ENCODE measurements around the gene MARCO. TPM values are rescaled to one million over a fixed set of nuclear protein-coding genes. Genes with fewer than 3 reads are reported as not detected.

Gene MARCO
- total RNA-seq, 1 donor from 2014 or later = 5.6 TPM

DNA sequence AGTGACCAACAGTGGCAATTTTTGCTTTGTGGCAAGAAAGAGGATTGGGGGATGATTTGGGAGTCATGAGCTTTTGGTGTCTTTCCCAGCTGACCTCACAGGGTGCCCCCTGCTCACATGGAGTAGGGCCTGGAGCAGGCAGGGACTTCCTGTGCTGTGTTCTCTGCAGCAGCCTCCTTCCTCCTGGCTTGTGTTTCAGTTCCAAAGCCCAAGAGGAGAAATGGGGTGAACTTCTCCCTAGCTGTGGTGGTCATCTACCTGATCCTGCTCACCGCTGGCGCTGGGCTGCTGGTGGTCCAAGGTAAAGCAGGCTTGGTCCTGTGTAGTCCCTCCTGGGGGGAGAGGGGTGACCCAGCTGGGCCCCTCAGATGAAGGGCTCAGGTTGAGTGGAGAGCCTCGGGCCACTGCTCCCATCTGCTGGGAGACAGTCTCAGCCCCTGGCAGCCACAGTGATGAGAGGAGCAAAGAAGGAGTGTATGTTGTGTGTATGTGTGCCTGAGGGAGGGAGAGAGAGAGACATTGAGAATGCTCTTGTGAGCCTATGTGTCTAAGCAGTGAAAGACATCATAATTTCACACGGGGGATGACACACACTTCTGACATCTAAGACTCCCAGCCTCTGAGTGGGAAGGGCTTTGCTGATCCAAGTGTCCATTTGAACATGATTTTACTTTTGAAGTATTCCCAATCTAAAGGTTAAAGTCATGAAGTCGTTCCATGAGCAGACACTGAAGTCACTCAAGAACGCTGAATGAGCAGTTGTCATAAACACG is 27.2 kb downstream of the MARCO start:
- H3K27me3 ChIP-seq = no peaks in the 10 kb centered on the region
- TF ChIP-seq POLR2AphosphoS5 (IDR thresholded peaks at IDR 0.05; ENCODE audit: insufficient read depth in 1 of 2, low read depth in 1 of 2) (no peak), POLR2A (IDR thresholded peaks at IDR 0.05) (no peak)
- TF ChIP-seq, protein P1, sequence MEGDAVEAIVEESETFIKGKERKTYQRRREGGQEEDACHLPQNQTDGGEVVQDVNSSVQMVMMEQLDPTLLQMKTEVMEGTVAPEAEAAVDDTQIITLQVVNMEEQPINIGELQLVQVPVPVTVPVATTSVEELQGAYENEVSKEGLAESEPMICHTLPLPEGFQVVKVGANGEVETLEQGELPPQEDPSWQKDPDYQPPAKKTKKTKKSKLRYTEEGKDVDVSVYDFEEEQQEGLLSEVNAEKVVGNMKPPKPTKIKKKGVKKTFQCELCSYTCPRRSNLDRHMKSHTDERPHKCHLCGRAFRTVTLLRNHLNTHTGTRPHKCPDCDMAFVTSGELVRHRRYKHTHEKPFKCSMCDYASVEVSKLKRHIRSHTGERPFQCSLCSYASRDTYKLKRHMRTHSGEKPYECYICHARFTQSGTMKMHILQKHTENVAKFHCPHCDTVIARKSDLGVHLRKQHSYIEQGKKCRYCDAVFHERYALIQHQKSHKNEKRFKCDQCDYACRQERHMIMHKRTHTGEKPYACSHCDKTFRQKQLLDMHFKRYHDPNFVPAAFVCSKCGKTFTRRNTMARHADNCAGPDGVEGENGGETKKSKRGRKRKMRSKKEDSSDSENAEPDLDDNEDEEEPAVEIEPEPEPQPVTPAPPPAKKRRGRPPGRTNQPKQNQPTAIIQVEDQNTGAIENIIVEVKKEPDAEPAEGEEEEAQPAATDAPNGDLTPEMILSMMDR (IDR thresholded peaks at IDR 0.05) = no peak
- H3K27ac ChIP-seq = no peak overlapping the region
- H3K9me3 ChIP-seq = no peaks in the 10 kb centered on the region
- H3K36me3 ChIP-seq = no peaks in the 10 kb centered on the region
- intact Hi-C loops (cut with DNase I) = no loop called here
- H3K4me3 ChIP-seq = no peak overlapping the region
- no peaks in the 10 kb centered on the region for H3K4me1 ChIP-seq
- peak; percentile 61 to 80 for DNase-seq (ENCODE audit: extremely low spot score in 2 of 2)

DNA sequence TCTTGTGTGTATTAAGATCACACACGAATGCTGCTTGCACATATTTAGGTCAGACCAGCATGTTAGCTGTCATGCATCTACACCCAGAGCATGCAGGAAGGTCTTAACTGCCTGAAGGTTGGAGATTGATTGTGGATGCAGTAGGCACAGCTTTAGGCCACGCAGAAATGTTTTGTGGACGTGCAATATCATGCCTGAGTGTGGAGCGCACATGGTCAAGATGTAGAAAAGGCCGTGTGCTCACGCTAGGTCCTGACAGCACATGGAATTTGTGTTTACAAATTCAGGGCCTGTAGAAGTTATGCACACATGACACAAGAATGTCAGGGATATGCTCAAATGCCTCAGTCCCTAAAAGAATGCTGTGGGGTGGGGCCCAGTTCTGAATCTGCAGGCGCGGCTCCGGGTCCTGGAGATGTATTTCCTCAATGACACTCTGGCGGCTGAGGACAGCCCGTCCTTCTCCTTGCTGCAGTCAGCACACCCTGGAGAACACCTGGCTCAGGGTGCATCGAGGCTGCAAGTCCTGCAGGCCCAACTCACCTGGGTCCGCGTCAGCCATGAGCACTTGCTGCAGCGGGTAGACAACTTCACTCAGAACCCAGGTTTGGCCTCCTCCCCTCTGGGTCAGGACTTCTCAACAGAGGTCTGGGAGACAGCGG is 27.9 kb downstream of the MARCO start:
- peak in 1 of 2 donors; percentile 74 for DNase-seq (ENCODE audit: extremely low spot score in 2 of 2)
- no peak overlapping the region for H3K4me3 ChIP-seq
- H3K27me3 ChIP-seq = no peaks in the 10 kb centered on the region
- TF ChIP-seq POLR2A (IDR thresholded peaks at IDR 0.05) (no peak), POLR2AphosphoS5 (IDR thresholded peaks at IDR 0.05; ENCODE audit: insufficient read depth in 1 of 2, low read depth in 1 of 2) (no peak)
- TF ChIP-seq, protein P1 (IDR thresholded peaks at IDR 0.05) = no peak
- intact Hi-C loops (cut with DNase I) = no loop called here
- no peaks in the 10 kb centered on the region for H3K4me1 ChIP-seq
- H3K27ac ChIP-seq = no peak overlapping the region
- no peaks in the 10 kb centered on the region for H3K9me3 ChIP-seq
- H3K36me3 ChIP-seq = no peaks in the 10 kb centered on the region

- Histone ChIP-seq H3K4me3 (no peak overlapping the region), H3K27me3 (no peaks in the 10 kb centered on the region), H3K36me3 (no peaks in the 10 kb centered on the region), H3K4me1 (no peaks in the 10 kb centered on the region), H3K27ac (no peak overlapping the region), H3K9me3 (no peaks in the 10 kb centered on the region)
- peak; percentile 78 to 84 for DNase-seq (ENCODE audit: extremely low spot score in 2 of 2)
- TF ChIP-seq POLR2A (IDR thresholded peaks at IDR 0.05) (no peak), POLR2AphosphoS5 (IDR thresholded peaks at IDR 0.05; ENCODE audit: insufficient read depth in 1 of 2, low read depth in 1 of 2) (no peak)
- TF ChIP-seq, protein P1 (IDR thresholded peaks at IDR 0.05) = no peak
- intact Hi-C loops (cut with DNase I) = no loop called here
These were observed 28.6 kb downstream of the MARCO start for GRCh38 chr2:118970396-118971135.

DNA sequence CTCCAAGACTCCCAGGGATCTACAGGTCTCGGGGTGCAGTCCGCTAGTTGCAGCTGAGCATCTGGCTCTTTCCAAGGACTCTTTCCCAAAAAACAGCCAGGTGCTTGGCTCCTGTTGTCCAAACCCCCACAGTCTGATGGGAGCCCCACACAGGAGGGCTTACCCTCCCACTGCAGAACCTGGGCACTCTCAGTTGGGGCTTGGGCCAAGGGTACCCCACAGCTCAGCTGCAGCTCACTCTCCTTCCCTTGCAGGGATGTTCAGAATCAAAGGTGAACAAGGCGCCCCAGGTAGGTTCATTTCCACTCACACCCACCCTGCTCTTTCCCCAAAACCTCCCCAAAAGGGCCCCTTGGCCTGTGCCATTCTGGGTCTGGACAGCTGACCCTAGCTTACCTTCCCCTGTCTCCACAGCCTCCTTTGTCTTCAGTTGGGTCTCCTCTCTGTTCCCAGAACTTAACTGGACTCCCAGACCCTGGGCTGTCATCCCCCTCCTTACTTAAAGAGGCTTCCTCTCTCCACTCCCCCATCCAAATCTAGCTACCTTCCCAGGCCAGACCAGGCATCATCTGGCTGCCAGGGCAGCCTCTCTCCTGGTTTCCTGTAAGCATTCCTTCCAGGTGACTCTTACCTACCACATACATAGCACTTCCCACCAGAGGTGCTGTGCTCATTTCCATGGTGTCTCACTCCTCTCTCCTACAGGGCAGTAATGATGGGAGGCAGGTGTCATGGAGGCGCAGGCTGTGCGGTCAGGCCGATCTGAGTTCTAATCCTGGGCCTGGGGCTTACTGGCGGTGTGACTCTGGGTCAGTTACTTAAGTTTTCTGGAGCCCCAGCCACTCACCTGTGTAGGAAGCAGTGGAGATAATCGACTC is 29.5 kb downstream of the MARCO start:
- Histone ChIP-seq H3K4me3 (no peak overlapping the region), H3K27me3 (no peaks in the 10 kb centered on the region), H3K9me3 (no peaks in the 10 kb centered on the region), H3K36me3 (no peaks in the 10 kb centered on the region), H3K4me1 (no peaks in the 10 kb centered on the region), H3K27ac (no peak overlapping the region)
- peak; percentile 80 to 93 for DNase-seq (ENCODE audit: extremely low spot score in 2 of 2)
- intact Hi-C loops (cut with DNase I) = no loop called here
- TF ChIP-seq POLR2AphosphoS5 (IDR thresholded peaks at IDR 0.05; ENCODE audit: insufficient read depth in 1 of 2, low read depth in 1 of 2) (no peak), POLR2A (IDR thresholded peaks at IDR 0.05) (no peak)
- TF ChIP-seq, protein P1 (IDR thresholded peaks at IDR 0.05) = no peak

Data from vagina (tissue), 2 donors.